GM19328 (cell line): ENCODE results near the gene CDH23.

Experiments
- ATAC-seq: cut with Tn5 transposase; IDR thresholded peaks from one replicate; pipeline ENCODE4 v1.9.1; 2021; ENCODE audit warnings: mild to moderate bottlenecking, moderate library complexity; ENCODE audit not compliant: unreplicated experiment

CDH23 gene

DNA sequence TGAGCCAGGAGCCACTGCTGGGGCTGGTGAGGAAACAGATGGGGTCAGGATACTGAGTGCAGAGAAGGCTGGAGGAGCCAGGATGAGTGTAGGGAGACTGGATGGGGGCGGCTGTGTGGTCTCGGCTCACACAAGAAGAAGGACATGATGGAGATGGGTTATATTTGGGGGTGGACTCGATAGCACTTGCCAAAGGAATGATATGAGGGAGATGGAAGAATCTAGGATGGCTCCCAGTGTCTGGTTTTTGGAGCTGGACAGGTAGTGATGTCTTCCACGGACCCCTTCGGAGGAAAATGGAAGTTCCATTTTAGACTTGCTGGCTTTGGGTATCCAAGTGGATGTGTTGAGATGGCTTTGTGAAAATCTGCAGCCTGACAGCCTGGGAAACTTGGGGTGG is 83.9 kb downstream of the CDH23 start:
- ATAC-seq: no peak

DNA sequence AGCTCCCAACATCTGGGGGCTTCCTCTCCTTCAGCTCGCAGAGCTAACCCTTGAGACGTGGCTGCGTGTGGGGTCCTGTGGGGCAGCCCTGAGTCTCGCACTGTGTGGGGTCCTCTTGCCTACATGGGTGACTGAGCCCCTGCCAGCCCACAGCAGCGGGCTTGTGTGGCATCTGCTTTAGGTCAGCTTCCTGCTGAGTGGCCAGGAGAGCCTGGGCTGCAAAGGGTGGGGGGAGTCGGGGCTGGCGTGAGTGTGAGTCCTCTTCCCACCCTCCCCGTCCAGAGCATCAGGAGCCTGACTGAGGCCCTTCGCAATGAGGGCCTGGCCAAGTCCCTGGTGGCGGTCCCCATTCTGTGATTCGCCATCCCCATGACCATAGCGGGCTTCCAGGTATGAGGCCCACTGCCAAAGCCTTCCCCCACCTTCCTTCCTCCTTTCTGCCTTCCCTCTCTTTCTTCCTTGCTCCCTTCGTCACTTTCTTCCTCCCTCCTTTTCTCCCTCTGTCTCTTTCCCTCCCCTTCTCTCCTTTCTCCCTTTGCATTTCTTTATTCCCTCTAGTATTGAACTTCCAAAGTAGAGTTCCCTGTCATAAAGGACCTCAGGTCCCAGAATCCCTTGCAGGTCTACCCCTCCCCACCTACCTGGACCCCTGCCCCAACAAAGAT is 85.2 kb downstream of the CDH23 start:
- ATAC-seq: no peak

GRCh38 chr10:71482620-71483019 is 85.9 kb downstream of the CDH23 start:
- no peak for ATAC-seq

DNA sequence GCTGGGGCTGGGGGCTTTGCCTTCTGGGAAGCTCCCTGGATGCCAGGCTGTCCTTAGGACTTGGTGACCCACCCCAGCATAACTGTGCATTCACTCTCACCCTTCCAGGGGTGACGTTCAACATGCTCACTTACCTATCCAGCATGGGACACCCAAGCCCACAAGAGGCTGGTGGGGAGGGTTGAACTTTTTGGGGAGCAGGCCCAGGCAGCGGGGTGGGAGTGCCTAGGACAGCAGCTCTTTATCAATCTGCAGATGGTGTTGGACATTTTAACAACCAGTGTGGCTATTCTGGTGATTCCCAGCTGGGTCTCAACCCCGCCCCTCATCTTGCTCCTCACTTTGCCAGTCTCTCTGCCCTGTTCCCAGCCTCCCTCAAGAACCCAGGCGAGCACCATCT is 86.4 kb downstream of the CDH23 start:
- no peak for ATAC-seq

DNA sequence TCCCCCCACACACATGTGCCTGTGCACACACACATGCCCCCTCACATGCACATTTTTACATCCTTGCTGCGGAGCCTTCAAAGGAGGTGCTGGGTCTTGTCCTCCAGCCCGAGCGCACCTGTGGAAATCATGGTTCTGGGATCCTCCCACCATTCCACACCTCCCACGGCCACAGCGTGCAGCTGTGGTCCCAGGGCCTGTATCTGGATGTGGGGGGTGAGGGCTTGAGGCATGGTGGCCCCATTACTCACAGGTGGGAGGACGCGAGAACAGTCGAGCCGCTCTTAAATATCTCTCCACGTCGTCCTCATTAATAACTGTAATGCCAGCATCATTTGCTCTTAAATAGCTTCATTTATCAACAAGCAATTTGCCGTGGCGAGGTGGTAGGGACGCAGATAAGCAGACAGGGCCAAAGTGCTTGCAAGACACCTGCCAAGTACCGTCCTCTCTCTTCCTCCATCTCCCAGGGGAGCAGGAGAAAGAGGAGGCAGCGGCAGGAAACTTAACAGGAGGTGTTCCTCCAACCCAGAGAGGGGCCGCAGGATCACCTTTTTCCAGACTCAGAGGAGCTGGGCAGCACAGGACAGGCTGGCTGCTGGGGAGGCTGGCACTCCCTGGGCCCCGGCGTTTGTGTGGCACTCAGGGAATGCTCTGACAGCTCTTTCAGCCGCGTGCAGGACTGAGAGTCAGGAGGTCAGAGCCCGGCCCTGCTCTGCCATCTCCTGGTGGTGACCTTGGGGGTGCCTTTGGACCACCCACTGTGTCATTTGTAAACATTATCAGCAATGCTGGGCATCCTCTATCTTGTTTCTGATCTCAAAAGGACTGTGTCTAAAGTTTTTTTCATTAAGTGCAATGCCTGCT is 87.4 kb downstream of the CDH23 start:
- ATAC-seq: no peak

DNA sequence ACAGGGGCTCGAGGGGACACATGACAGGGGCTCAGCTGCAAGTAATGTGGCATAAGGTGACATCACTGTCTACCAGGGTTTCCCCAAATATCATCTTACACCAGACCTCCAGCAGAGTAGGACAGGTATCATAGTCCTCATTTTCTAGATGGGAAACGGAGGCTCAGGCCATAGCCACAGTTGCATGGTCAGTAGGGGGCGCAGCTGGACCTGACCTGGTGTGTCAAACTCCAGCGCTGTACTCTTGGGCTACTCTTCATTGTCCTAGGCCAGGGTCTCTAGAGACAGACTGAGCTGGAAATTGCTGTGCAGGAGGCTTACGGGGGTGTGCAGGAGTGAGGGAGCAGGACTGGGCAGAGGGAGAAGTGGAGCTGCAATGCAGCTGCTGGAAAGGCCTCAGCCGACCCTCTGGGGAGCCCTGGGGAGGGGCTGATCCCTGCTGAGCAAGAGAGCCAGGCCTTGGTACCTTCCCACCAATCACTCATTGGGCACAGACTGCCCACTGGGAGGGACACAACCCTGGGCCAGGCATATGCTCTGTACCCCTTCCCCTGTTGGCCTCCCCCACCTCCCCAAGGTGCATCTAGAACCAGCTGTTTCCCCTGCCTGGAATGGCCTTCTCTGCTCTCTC is 89.9 kb downstream of the CDH23 start:
- no peak for ATAC-seq

GRCh38 chr10:71487726-71488125 is 91.0 kb downstream of the CDH23 start:
- ATAC-seq: no peak

DNA sequence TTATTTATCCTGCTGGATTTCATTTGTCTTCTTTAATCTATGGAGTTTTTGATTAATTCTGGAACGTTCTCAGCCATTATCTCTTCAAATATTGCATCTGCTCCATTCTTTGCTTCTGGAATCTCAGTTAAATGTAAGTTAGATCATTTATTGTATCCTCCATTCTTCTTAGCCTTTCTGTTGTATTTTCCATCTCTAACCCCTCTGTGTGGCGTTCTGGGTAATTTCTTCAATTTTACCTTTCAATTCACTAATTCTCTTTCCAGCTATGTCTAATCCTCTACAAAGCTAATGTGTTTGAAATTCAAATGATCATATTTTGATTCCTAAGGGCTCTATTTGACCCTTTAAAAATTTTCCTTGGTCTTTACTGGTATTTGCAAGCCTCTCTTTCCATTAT is 92.4 kb downstream of the CDH23 start:
- no peak for ATAC-seq

GRCh38 chr10:71492872-71493271 is 96.2 kb downstream of the CDH23 start:
- ATAC-seq: no peak

DNA sequence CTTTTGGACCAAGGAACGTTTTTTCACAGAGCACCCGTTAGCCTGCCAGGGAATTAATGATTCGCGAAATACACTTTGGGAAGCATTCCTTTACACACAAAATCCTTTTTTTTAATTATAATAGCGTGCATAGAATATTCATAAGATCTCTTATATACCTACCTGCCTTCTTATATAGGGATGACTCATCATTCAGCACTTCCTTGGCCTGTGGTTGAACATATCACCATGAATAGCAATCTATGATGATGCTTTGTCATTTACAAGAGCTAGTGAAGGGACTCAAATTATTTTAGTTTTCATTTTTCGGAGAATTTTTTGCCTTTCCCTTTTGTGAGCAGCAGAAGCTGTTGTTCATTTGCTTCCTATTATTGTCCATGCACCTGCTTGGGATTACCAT is 97.0 kb downstream of the CDH23 start:
- no peak for ATAC-seq

- no peak for ATAC-seq
Observed at GRCh38 chr10:71494476-71494875, 97.8 kb downstream of the CDH23 start.

DNA sequence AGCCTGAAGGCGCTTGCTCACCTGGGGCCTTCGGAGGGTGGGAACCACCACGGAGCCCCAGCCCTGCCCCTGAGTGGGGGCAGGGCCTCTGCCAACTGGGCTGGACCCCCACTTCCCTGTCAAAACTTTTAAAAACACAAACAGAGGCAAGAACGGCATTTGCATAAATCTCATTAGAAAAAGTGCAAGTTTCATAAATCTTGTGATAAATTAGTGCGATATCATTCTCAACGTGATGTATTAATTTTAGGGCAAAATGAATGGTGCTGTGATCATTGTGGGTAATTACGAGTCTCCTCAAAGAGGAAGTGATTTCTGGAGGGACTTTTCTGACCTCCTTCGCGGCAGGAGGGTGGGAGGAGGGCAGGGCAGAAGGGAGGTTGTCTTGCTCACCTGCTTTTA is 98.3 kb downstream of the CDH23 start:
- no peak for ATAC-seq

- ATAC-seq: no peak
Observed at GRCh38 chr10:71496927-71497762, 100.4 kb downstream of the CDH23 start.

DNA sequence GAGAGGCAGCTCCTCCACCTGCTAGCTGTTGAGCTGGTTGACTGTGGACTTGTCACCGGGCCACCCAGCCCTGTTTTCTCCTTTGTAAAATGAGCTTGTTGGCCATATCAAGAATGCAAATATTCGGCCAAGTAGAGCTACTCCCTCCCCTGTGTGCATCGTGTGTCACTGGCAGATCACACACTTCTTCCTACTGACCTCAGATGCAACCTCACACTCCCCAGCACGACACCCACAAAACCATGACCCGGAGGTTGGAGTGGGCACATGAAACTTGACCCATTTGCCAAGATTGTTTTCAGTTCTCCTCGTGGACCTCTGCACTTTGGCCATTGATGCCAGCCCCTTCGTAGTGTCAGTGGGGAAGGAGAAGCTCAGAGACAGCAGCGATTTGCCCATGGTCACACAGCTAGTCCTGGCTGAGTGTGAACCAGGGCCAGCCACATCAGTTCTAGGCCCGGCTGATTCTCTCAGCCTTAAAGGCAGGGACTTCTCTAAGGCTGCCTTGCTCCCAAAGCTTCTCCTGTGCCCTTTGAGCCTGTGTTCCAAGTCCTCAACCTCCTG is 101.1 kb downstream of the CDH23 start:
- ATAC-seq: no peak

- no peak for ATAC-seq
Observed at GRCh38 chr10:71501402-71501801, 104.7 kb downstream of the CDH23 start.

GRCh38 chr10:71502190-71502589 is 105.5 kb downstream of the CDH23 start:
- ATAC-seq: no peak

DNA sequence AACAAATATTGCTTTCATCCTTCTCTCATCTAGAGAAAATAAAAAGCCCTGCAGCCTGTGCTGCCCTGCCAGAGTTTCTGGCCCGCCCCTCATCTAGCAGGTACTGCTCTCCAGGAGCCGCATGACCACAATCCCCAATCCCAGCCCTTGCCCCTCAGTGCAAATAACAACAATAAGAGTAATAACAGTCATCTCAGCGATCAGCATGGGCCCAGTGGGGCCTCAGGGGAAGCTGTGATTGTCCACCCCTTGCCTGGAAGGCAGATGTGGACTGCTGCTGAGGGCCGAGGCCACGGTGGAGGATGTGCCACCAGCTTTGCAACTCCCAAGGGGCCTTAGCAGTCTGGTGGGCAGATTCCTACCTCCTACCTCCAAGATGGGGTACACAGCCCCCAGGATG is 106.1 kb downstream of the CDH23 start:
- no peak for ATAC-seq

DNA sequence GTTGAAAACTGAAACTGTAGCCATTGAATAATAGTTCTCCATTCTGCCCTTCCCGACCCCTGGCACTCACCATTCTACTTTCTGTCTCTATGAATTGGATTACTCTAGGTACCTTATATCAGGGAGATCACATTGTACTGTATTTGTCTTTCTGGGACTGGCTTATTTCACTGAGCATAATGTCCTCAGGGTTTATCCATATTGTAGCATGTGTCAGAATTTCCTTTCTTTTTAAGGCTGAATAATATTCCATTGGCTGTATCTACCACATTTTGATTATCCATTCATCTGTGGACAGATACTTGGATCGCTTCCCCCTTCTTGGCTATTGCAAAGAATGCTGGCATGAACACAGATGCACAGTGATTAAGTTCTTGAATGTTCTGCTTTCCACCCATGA is 107.4 kb downstream of the CDH23 start:
- ATAC-seq: no peak

DNA sequence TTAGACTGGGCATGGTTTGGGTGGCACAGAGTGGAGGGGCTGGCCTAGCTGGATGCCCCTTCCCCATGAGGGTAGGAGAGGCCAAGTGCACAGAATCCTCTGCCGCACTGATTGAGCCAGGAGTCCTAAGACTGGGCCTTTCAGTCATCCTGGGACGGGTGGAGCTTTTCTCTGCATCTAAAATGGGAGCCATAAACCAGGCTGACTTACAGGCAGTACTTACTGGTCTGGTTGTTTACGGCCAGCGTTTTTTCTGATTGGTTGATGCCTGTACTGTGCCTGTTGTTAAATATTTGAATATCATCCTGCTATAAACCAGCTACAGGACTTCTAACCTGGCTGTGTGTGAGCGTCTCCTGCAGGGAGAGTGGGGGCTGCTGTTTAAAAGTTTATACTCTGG is 107.8 kb downstream of the CDH23 start:
- no peak for ATAC-seq

- ATAC-seq: no peak
Observed at GRCh38 chr10:71505862-71506261, 109.1 kb downstream of the CDH23 start.

DNA sequence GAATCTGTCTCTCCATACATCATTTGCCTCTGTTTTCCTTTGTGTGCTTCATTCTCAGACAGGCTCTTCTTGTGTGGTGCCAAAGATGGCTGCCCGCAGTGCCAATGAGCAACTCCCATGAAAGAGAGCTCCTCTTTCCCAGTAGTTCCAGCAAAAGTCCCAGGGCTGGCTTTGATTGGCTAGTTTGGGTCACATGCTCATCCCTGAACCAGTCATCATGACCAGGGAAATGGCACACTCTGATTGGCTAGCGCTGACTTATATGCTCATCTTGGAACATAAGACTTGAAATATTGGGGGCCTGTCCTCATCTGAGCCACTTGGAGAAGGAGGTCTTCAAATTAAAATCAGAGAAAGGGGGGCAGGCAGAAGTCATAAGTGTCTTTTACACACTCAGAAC is 112.7 kb downstream of the CDH23 start:
- no peak for ATAC-seq
